ENCODE measurements around the gene TTC12.

The TTC12 gene

GRCh38 chr11:113308601-113309000 lies 5.8 kb upstream of the TTC12 start:
- Histone ChIP-seq H3K9me3 (replicated peaks; ENCODE audit: low read length) (no peaks in the 10 kb centered on the region), H3K27me3 (ENCODE audit: control insufficient read depth, insufficient read depth, low read length) (no peaks in the 10 kb centered on the region), H3K4me2 (ENCODE audit: low read length) (no peak overlapping the region), H3K4me1 (ENCODE audit: control insufficient read depth, insufficient read depth, low read length) (peaks cover 23% of the 10 kb centered on the region), H3K9ac (ENCODE audit: low read depth, low read length) (no peak overlapping the region), H3K36me3 (ENCODE audit: insufficient read depth, low read length) (no peaks in the 10 kb centered on the region), H3K4me3 (ENCODE audit: low read length) (no peak overlapping the region)

- H3K4me1 ChIP-seq (ENCODE audit: control insufficient read depth, insufficient read depth, low read length): peaks cover 39% of the 10 kb centered on the region
- H3K4me3 ChIP-seq (ENCODE audit: low read length): no peak overlapping the region
- peak overlapping the region; percentile 33 for H3K4me2 ChIP-seq (ENCODE audit: low read length)
- H3K9ac ChIP-seq (ENCODE audit: low read depth, low read length): no peak overlapping the region
- no peaks in the 10 kb centered on the region for H3K9me3 ChIP-seq (replicated peaks; ENCODE audit: low read length)
- no peaks in the 10 kb centered on the region for H3K36me3 ChIP-seq (ENCODE audit: insufficient read depth, low read length)
- no peaks in the 10 kb centered on the region for H3K27me3 ChIP-seq (ENCODE audit: control insufficient read depth, insufficient read depth, low read length)
These were observed 2.8 kb upstream of the TTC12 start for GRCh38 chr11:113311536-113311935.

- Histone ChIP-seq H3K27me3 (ENCODE audit: control insufficient read depth, insufficient read depth, low read length) (no peaks in the 10 kb centered on the region), H3K9me3 (replicated peaks; ENCODE audit: low read length) (no peaks in the 10 kb centered on the region), H3K36me3 (ENCODE audit: insufficient read depth, low read length) (no peaks in the 10 kb centered on the region), H3K4me3 (ENCODE audit: low read length) (peak overlapping the region; percentile 94), H3K9ac (ENCODE audit: low read depth, low read length) (peak overlapping the region; percentile 32), H3K4me2 (ENCODE audit: low read length) (peak overlapping the region; percentile 90), H3K4me1 (ENCODE audit: control insufficient read depth, insufficient read depth, low read length) (peaks cover 39% of the 10 kb centered on the region)
These were observed 782 bp upstream of the TTC12 start for GRCh38 chr11:113313601-113314000.

GRCh38 chr11:113314065-113314388 lies 356 bp upstream of the TTC12 start:
- Histone ChIP-seq H3K4me1 (ENCODE audit: control insufficient read depth, insufficient read depth, low read length) (peaks cover 39% of the 10 kb centered on the region), H3K27me3 (ENCODE audit: control insufficient read depth, insufficient read depth, low read length) (no peaks in the 10 kb centered on the region), H3K36me3 (ENCODE audit: insufficient read depth, low read length) (no peaks in the 10 kb centered on the region), H3K4me2 (ENCODE audit: low read length) (peak overlapping the region; percentile 90), H3K9ac (ENCODE audit: low read depth, low read length) (peak overlapping the region; percentile 32), H3K4me3 (ENCODE audit: low read length) (peak overlapping the region; percentile 94), H3K9me3 (replicated peaks; ENCODE audit: low read length) (no peaks in the 10 kb centered on the region)

GRCh38 chr11:113315811-113316210 lies 1.4 kb downstream of the TTC12 start:
- H3K4me3 ChIP-seq (ENCODE audit: low read length): no peak overlapping the region
- H3K9ac ChIP-seq (ENCODE audit: low read depth, low read length): no peak overlapping the region
- H3K27me3 ChIP-seq (ENCODE audit: control insufficient read depth, insufficient read depth, low read length): no peaks in the 10 kb centered on the region
- peaks cover 39% of the 10 kb centered on the region for H3K4me1 ChIP-seq (ENCODE audit: control insufficient read depth, insufficient read depth, low read length)
- peaks cover 2% of the 10 kb centered on the region for H3K36me3 ChIP-seq (ENCODE audit: insufficient read depth, low read length)
- no peaks in the 10 kb centered on the region for H3K9me3 ChIP-seq (replicated peaks; ENCODE audit: low read length)
- H3K4me2 ChIP-seq (ENCODE audit: low read length): peak overlapping the region; percentile 90

GRCh38 chr11:113316256-113316655 lies 1.9 kb downstream of the TTC12 start:
- no peak overlapping the region for H3K4me2 ChIP-seq (ENCODE audit: low read length)
- H3K9ac ChIP-seq (ENCODE audit: low read depth, low read length): no peak overlapping the region
- H3K9me3 ChIP-seq (replicated peaks; ENCODE audit: low read length): no peaks in the 10 kb centered on the region
- no peaks in the 10 kb centered on the region for H3K27me3 ChIP-seq (ENCODE audit: control insufficient read depth, insufficient read depth, low read length)
- H3K36me3 ChIP-seq (ENCODE audit: insufficient read depth, low read length): peaks cover 2% of the 10 kb centered on the region
- no peak overlapping the region for H3K4me3 ChIP-seq (ENCODE audit: low read length)
- H3K4me1 ChIP-seq (ENCODE audit: control insufficient read depth, insufficient read depth, low read length): peaks cover 35% of the 10 kb centered on the region

- Histone ChIP-seq H3K27me3 (ENCODE audit: control insufficient read depth, insufficient read depth, low read length) (no peaks in the 10 kb centered on the region), H3K9me3 (replicated peaks; ENCODE audit: low read length) (no peaks in the 10 kb centered on the region), H3K4me2 (ENCODE audit: low read length) (no peak overlapping the region), H3K4me1 (ENCODE audit: control insufficient read depth, insufficient read depth, low read length) (peaks cover 25% of the 10 kb centered on the region), H3K36me3 (ENCODE audit: insufficient read depth, low read length) (peaks cover 2% of the 10 kb centered on the region), H3K9ac (ENCODE audit: low read depth, low read length) (no peak overlapping the region), H3K4me3 (ENCODE audit: low read length) (no peak overlapping the region)
These were observed 3.0 kb downstream of the TTC12 start for GRCh38 chr11:113317339-113317738.

GRCh38 chr11:113319085-113319484 lies 4.7 kb downstream of the TTC12 start:
- no peaks in the 10 kb centered on the region for H3K9me3 ChIP-seq (replicated peaks; ENCODE audit: low read length)
- no peaks in the 10 kb centered on the region for H3K27me3 ChIP-seq (ENCODE audit: control insufficient read depth, insufficient read depth, low read length)
- no peak overlapping the region for H3K4me2 ChIP-seq (ENCODE audit: low read length)
- peaks cover 6% of the 10 kb centered on the region for H3K36me3 ChIP-seq (ENCODE audit: insufficient read depth, low read length)
- H3K9ac ChIP-seq (ENCODE audit: low read depth, low read length): no peak overlapping the region
- no peak overlapping the region for H3K4me3 ChIP-seq (ENCODE audit: low read length)
- peaks cover 11% of the 10 kb centered on the region for H3K4me1 ChIP-seq (ENCODE audit: control insufficient read depth, insufficient read depth, low read length)

GRCh38 chr11:113322158-113322557 lies 7.8 kb downstream of the TTC12 start:
- Histone ChIP-seq H3K9ac (ENCODE audit: low read depth, low read length) (no peak overlapping the region), H3K27me3 (ENCODE audit: control insufficient read depth, insufficient read depth, low read length) (no peaks in the 10 kb centered on the region), H3K36me3 (ENCODE audit: insufficient read depth, low read length) (peaks cover 9% of the 10 kb centered on the region), H3K4me3 (ENCODE audit: low read length) (no peak overlapping the region), H3K4me1 (ENCODE audit: control insufficient read depth, insufficient read depth, low read length) (no peaks in the 10 kb centered on the region), H3K9me3 (replicated peaks; ENCODE audit: low read length) (no peaks in the 10 kb centered on the region), H3K4me2 (ENCODE audit: low read length) (no peak overlapping the region)

GRCh38 chr11:113324250-113324649 lies 9.9 kb downstream of the TTC12 start:
- peaks cover 9% of the 10 kb centered on the region for H3K36me3 ChIP-seq (ENCODE audit: insufficient read depth, low read length)

GRCh38 chr11:113329725-113330124 lies 15.3 kb downstream of the TTC12 start:
- H3K9me3 ChIP-seq (replicated peaks; ENCODE audit: low read length): no peaks in the 10 kb centered on the region
- no peak overlapping the region for H3K4me3 ChIP-seq (ENCODE audit: low read length)
- H3K27me3 ChIP-seq (ENCODE audit: control insufficient read depth, insufficient read depth, low read length): no peaks in the 10 kb centered on the region
- H3K36me3 ChIP-seq (ENCODE audit: insufficient read depth, low read length): peaks cover 7% of the 10 kb centered on the region
- H3K4me1 ChIP-seq (ENCODE audit: control insufficient read depth, insufficient read depth, low read length): no peaks in the 10 kb centered on the region
- no peak overlapping the region for H3K4me2 ChIP-seq (ENCODE audit: low read length)
- H3K9ac ChIP-seq (ENCODE audit: low read depth, low read length): no peak overlapping the region

More at GRCh38 chr11:113324250-113324649, 9.9 kb downstream of the TTC12 start:
- H3K4me3 ChIP-seq (ENCODE audit: low read length): no peak overlapping the region
- H3K9me3 ChIP-seq (replicated peaks; ENCODE audit: low read length): no peaks in the 10 kb centered on the region
- H3K4me2 ChIP-seq (ENCODE audit: low read length): no peak overlapping the region
- no peak overlapping the region for H3K9ac ChIP-seq (ENCODE audit: low read depth, low read length)
- H3K27me3 ChIP-seq (ENCODE audit: control insufficient read depth, insufficient read depth, low read length): no peaks in the 10 kb centered on the region
- H3K4me1 ChIP-seq (ENCODE audit: control insufficient read depth, insufficient read depth, low read length): no peaks in the 10 kb centered on the region

GRCh38 chr11:113331441-113331840 lies 17.1 kb downstream of the TTC12 start:
- Histone ChIP-seq H3K27me3 (ENCODE audit: control insufficient read depth, insufficient read depth, low read length) (no peaks in the 10 kb centered on the region), H3K9me3 (replicated peaks; ENCODE audit: low read length) (no peaks in the 10 kb centered on the region), H3K4me2 (ENCODE audit: low read length) (no peak overlapping the region), H3K4me1 (ENCODE audit: control insufficient read depth, insufficient read depth, low read length) (no peaks in the 10 kb centered on the region), H3K9ac (ENCODE audit: low read depth, low read length) (no peak overlapping the region), H3K4me3 (ENCODE audit: low read length) (no peak overlapping the region), H3K36me3 (ENCODE audit: insufficient read depth, low read length) (peaks cover 7% of the 10 kb centered on the region)
